Stimulated activated CD4-positive, alpha-beta T cell treated with anti-CD3 and anti-CD28 coated beads, Interleukin-15, amount 100 ng/mL, for 48 hours (primary cell): ENCODE measurements around the gene IKBKE.
A peak's percentile ranks its signal among the peaks of the same experiment; 100 is the strongest.

Source experiments
- DNase-seq, 2 donors: peaks; one replicate each; pipeline ENCODE4 v3.0.0-alpha.2; 2020; ENCODE audit warnings: low read depth in 2 of 2

The IKBKE gene

GRCh38 chr1:206496131-206496793, 26.0 kb downstream of the IKBKE start:
- no peak for DNase-seq

GRCh38 chr1:206497363-206497762, 27.1 kb downstream of the IKBKE start:
- no peak for DNase-seq

DNA sequence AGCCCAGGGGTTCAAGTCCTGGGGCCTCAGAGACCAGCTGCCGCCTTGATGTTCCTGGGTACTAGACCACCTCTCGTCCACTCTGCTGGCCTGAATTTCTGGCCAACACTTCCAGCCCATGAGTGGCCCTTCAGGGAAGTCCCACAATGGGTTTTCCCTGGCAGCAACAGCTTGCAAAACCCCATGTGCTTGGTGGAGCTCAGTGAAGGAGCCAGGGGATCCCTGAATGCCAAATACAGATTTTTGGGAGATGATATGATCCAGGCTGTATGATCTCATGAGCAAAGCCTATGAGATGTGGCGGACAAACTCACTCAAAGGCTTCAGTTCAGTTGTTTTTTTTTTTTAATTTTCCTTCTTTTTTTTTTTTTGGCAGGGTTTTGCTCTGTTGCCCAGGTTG, 27.5 kb downstream of the IKBKE start:
- no peak for DNase-seq

DNA sequence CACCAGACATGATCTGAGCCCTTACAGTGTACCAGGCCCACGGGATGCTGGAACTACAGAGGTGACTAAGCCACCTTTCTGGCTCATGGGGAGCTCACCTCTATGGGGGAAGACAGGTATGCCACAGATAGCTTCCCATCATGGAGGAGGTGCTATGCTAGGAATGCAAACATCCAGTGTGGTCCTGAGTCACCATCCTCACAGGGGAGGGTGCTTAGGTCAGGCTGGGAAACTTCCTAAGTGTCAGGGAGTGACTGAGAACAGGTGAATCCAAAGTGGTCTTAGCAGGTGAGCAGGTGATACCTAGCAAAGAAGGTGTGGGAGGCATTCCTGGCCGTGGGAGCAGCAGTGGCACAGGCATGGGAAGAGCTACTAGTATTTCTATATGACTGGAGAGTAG, 28.4 kb downstream of the IKBKE start:
- no peak for DNase-seq

DNA sequence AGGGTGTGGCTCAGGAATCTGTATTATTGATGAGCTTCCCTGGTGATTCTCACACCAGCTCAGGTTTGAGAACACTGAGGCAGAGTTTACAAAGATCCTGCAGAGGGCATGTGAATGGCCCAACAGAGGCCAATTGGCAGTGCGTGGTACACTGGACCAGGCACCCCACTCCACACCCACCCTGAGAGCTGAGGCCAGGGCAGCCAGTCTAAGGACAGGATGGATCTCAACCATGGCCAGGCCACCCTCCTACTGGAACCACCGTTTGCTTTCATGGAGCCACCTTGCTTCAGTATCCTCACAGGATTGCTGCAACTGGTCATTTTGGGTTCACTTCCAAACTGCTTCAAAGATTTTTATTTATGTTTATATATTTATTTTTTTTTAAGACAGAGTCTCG, 29.8 kb downstream of the IKBKE start:
- no peak for DNase-seq

- DNase-seq = no peak
Observed at GRCh38 chr1:206501881-206502280, 31.6 kb downstream of the IKBKE start.

- no peak for DNase-seq
Observed at GRCh38 chr1:206502403-206502802, 32.1 kb downstream of the IKBKE start.

GRCh38 chr1:206502812-206503211, 32.5 kb downstream of the IKBKE start:
- DNase-seq = no peak

DNA sequence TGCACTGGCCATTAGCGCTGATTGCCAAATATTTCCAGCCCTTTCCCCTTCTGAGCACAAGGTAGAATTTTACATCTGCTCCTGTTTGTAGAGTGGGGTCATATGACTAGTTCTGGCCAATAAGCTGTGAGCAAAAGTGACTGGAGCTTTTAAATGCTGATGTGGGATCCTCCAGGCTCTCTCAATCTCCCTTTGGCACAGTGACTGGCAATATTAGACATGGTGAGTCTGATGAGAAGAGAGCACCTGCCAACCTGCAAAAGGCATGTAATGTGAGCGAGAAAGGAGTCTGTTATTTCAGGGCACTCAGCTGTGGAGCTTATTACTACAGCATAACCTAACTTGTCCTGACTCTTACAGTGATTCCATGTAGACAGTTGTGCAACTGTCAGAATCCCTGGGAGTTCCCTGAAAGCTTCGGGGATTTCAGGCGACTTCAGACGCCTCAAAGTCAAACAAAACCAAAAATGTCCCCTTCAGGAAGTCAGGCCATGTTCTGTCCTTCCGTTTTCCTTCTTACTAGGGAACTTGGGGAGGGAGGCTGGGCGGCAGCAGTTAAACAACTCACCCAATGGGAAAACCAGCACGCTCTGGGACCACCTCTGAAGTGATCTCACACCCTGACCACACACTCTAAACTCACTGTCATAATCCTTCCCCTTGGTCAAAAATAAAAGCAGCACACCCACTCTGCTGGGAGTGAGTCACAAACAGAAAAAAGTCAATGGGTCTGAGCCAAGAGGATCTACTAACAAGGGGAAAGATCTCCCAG, 33.5 kb downstream of the IKBKE start:
- peak; percentile 35 to 43 for DNase-seq

DNA sequence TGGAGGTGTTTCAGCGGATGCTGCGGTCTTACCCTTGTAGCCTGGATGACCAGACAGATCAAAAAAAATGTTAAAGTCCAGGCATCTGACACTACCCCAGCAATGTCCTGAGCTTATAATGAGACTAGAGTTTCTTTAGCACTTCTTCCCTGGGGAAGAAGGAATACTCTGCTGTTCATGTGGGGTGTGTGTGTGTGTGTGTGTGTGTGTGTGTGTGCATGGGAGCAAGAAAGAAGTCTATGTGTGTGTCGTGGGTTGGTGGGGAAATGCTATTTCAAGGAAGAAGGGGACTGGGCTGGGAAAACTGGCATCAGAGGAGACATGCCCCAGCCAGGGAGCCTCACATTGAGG, 34.1 kb downstream of the IKBKE start:
- no peak for DNase-seq

DNA sequence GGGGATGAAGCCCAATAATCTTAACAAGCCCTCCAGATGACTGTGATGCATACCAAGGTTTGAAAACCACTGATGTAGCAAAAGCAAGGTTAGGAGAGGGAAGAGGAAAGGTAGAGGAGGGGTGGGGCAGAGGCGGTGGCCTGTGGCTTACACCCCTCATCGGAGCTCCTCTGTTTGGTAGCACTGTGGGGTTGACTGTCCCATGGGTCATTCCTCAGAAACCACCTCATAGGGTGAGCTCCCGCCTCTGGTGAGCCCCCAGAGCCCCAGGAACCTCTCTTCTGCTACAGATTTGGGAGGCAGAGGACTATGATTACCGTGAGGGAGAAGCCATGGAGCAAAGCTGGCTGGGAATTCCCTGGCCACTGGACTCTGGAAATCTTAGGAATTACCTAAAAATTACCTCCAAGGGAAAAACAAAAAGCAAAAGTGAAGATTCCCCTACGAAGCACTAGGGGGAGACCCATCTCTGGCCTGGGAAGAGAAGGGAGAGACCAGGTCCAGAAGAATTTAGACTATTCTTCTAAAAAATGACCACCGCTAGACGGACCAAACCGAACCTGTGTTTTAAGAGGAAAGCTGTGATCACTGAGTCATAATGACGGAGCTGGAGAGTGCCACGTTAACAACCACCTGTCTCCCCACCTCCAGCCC, 35.6 kb downstream of the IKBKE start:
- DNase-seq = no peak

DNA sequence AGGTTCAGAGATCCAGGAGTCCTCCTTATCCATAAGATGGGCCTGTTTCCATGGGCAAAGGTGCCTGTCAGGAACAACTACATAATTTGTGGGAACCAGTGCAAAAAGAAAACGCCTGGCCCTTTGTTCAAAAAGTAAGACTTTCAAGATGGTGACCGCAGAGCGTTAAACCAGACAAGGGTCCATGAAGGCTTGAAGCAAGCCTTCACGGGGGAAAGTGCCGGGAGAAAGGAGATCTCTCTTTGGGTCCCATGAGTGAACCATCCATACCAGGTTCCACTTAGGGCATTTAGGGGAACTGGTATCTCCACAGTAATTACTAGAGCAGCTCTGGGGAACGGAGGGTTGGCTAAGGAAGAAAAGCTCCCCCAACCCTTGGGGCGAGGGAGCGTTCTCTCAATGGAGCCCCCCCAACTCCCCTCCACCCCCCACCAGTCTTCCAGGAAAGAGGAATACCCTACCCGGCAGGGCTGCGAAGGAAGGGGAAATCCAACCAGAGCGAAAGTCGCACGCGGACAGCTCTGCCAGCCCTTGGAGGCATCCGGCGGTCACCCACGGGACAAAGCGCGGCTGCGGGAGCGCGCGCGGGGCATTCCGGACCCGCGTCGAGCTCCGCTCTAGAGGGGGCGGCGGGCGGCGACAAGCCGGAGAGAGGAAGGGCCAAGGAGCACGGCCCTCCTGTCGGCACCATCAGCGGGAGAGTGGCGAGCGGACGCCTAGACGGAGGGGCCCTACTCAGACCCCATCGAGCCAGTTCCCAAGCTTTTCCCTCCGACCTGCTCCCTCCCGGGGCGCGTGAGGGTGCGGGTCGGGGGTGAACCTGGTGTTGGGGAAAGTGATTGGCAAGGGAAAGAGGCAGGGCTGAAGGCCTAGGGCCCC, 36.4 kb downstream of the IKBKE start:
- DNase-seq = no peak

DNA sequence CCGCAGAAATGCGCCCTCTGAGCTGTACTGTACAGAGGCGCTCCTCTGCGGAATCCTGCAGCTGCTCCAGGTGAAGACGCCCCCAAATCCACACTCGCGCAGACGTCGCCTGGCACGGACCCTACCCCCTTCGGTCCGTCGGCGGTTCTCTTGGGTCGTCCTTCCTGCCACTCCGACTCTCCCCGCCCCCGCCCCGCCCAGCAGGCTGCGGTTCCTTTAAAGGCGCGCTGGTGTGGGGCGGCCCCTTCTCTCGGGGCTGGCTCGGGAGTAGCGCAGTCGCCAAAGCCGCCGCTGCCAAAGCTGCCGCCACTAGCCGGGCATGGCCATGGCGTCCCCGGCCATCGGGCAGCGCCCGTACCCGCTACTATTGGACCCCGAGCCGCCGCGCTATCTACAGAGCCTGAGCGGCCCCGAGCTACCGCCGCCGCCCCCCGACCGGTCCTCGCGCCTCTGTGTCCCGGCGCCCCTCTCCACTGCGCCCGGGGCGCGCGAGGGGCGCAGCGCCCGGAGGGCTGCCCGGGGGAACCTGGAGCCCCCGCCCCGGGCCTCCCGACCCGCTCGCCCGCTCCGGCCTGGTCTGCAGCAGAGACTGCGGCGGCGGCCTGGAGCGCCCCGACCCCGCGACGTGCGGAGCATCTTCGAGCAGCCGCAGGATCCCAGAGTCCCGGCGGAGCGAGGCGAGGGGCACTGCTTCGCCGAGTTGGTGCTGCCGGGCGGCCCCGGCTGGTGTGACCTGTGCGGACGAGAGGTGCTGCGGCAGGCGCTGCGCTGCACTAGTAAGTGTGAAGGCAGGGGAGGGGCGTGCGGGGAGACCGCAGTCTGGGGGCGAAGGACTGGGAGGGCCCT, 37.2 kb downstream of the IKBKE start, which contains the start of gene RASSF5:
TSS of gene RASSF5 (plus strand) at position 248 of the 846 bp plus-strand sequence. CDS start at position 320, 72 bp downstream.
- peak; percentile 58 to 79 for DNase-seq

- DNase-seq = no peak
Observed at GRCh38 chr1:206508130-206508889, 38.0 kb downstream of the IKBKE start.

DNA sequence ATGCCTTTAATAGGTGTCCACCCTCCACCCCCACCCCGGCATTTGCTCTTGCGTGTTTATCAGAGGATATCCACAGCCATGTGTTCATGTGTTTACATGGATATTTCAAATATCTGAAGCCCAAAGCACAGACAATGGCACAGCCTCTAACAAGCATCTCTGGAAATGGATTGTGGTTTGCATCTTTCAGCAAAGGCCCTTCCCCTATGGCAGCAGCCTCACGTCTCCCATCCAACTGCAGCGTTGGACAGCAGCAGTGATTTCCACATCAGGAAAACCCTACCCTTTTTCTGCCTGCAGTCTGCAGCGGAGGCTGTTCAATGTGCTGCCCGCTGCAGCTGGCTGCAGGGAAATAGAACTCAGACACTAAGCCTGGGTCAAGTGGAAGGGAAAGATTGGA, 38.7 kb downstream of the IKBKE start:
- DNase-seq = no peak

GRCh38 chr1:206509612-206510257, 39.5 kb downstream of the IKBKE start:
- no peak for DNase-seq

DNA sequence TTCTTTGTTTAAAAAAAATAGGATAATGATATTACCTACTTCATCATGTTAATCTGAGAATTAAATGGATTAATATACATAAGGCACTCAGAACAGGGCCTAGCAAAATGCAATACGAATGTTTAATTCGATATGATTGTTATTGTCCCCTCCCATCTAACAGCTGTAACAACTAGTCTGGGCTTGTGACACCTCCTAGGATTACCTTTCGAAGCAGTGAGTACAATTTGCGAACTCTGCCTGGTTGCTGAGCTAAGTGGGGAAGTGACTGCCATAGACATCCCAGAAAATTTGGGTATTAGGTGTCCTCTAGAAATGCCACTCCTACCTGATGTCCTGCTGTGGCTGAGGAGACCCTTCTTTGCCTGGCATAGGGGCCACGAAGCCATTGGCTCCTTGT, 40.1 kb downstream of the IKBKE start:
- no peak for DNase-seq

DNA sequence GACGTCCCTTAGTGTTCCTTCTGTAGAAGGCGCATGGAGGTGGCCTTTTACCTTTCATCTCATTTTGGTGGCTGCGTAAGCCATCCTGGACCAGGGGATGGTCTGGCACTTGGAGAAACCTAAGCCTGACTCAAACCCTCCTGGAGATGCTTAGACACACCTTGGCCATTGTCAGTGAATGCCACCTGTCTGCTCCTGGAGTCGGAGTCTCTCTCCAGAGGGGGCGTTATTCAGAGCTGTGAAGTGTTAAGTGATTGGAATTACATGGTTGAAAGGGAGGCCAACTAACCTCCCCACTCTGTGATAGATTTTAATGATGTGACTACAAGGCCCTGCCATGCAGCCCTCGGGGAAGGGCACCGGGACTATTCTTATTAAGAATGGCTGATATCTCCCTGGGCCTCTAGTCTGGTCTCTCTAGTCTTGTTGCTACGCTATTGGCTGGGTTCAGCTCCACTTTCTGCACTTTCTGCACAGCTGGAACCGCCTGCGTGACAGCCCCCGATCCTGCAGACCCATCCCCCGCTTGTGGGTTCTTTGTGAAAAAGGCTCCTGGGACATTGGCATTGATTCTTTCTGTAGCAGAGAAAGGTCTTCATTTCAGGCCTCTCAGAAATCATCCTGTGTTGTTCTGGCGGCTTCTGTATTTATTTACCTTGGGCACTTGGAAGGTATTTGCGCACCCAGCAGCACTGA, 41.2 kb downstream of the IKBKE start:
- no peak for DNase-seq
